ENCODE measurements around the gene GRIPAP1.

Gene GRIPAP1

GRCh38 chrX:48958635-48959094, 43.4 kb downstream of the GRIPAP1 start:
- DNase-seq (ENCODE audit: low spot score): peak; percentile 48

- DNase-seq (ENCODE audit: low spot score): peak; percentile 94
These were observed 44.0 kb downstream of the GRIPAP1 start for GRCh38 chrX:48957827-48958634.

GRCh38 chrX:48957477-48957826, 44.6 kb downstream of the GRIPAP1 start, which contains the start of gene OTUD5:
TSS of gene OTUD5 (minus strand) at chrX:48957607. CDS start at chrX:48957570, 37 bp downstream.
- DNase-seq (ENCODE audit: low spot score): peak; percentile 55

- DNase-seq (ENCODE audit: low spot score): peak; percentile 18
These were observed 45.2 kb downstream of the GRIPAP1 start for GRCh38 chrX:48956728-48957414.

- DNase-seq (ENCODE audit: low spot score): no peak
These were observed 53.5 kb downstream of the GRIPAP1 start for GRCh38 chrX:48948589-48948988.

GRCh38 chrX:48945517-48946348, 56.3 kb downstream of the GRIPAP1 start:
- peak; percentile 65 for DNase-seq (ENCODE audit: low spot score)

- DNase-seq (ENCODE audit: low spot score): no peak
These were observed 59.2 kb downstream of the GRIPAP1 start for GRCh38 chrX:48942895-48943294.

GRCh38 chrX:48940404-48940955, 61.6 kb downstream of the GRIPAP1 start:
- DNase-seq (ENCODE audit: low spot score): no peak

GRCh38 chrX:48939524-48940228, 62.4 kb downstream of the GRIPAP1 start:
- DNase-seq (ENCODE audit: low spot score): no peak

- DNase-seq (ENCODE audit: low spot score): no peak
These were observed 63.2 kb downstream of the GRIPAP1 start for GRCh38 chrX:48938721-48939425.

- DNase-seq (ENCODE audit: low spot score): no peak
These were observed 64.8 kb downstream of the GRIPAP1 start for GRCh38 chrX:48937054-48937907.

- no peak for DNase-seq (ENCODE audit: low spot score)
These were observed 65.5 kb downstream of the GRIPAP1 start for GRCh38 chrX:48936429-48937053.

- DNase-seq (ENCODE audit: low spot score): no peak
These were observed 66.8 kb downstream of the GRIPAP1 start for GRCh38 chrX:48935301-48935670.

- DNase-seq (ENCODE audit: low spot score): no peak
These were observed 67.3 kb downstream of the GRIPAP1 start for GRCh38 chrX:48934581-48935300.

- DNase-seq (ENCODE audit: low spot score): no peak
These were observed 68.3 kb downstream of the GRIPAP1 start for GRCh38 chrX:48933757-48934156.

- no peak for DNase-seq (ENCODE audit: low spot score)
These were observed 74.2 kb downstream of the GRIPAP1 start for GRCh38 chrX:48927736-48928382.

GRCh38 chrX:48927123-48927522, 74.9 kb downstream of the GRIPAP1 start:
- DNase-seq (ENCODE audit: low spot score): no peak

GRCh38 chrX:48924270-48924669, 77.8 kb downstream of the GRIPAP1 start:
- DNase-seq (ENCODE audit: low spot score): no peak

All from AG20443 (cell line).